ENCODE measurements around the gene KCNMA1.

GRCh38 chr10:77138541-77138940 is 499.1 kb downstream of the KCNMA1 start:
- TF ChIP-seq CREB1 (IDR thresholded peaks at IDR 0.05; ENCODE audit: low read depth), result no peak
- no peak for TF ChIP-seq EP300 (IDR thresholded peaks at IDR 0.05; ENCODE audit: borderline replicate concordance)
- TF ChIP-seq TEAD4 (IDR thresholded peaks at IDR 0.05), result no peak
- no peak for TF ChIP-seq CEBPB (IDR thresholded peaks at IDR 0.05)
- TF ChIP-seq FOXM1 (IDR thresholded peaks at IDR 0.05; ENCODE audit: borderline replicate concordance, low read depth), result no peak
- no peak for TF ChIP-seq YY1 (IDR thresholded peaks at IDR 0.05; ENCODE audit: low read depth)
- no peak for TF ChIP-seq MAX (IDR thresholded peaks at IDR 0.05)
- no peak for TF ChIP-seq REST (IDR thresholded peaks at IDR 0.05; ENCODE audit: low read depth)
- no peak for TF ChIP-seq USF1 (IDR thresholded peaks at IDR 0.05)
- no peak for TF ChIP-seq RAD21 (IDR thresholded peaks at IDR 0.05; ENCODE audit: low read depth)
- no peak for TF ChIP-seq TAF1 (IDR thresholded peaks at IDR 0.05; ENCODE audit: low read depth)

Data from Ishikawa (cell line).